Measurements from ENCODE around the gene SH3BP1. TPM values are rescaled to one million over a fixed set of nuclear protein-coding genes. Genes with fewer than 3 reads are reported as not detected.

The SH3BP1 gene
- polyA plus RNA-seq, 1 experiment: 5.8 TPM

DNA sequence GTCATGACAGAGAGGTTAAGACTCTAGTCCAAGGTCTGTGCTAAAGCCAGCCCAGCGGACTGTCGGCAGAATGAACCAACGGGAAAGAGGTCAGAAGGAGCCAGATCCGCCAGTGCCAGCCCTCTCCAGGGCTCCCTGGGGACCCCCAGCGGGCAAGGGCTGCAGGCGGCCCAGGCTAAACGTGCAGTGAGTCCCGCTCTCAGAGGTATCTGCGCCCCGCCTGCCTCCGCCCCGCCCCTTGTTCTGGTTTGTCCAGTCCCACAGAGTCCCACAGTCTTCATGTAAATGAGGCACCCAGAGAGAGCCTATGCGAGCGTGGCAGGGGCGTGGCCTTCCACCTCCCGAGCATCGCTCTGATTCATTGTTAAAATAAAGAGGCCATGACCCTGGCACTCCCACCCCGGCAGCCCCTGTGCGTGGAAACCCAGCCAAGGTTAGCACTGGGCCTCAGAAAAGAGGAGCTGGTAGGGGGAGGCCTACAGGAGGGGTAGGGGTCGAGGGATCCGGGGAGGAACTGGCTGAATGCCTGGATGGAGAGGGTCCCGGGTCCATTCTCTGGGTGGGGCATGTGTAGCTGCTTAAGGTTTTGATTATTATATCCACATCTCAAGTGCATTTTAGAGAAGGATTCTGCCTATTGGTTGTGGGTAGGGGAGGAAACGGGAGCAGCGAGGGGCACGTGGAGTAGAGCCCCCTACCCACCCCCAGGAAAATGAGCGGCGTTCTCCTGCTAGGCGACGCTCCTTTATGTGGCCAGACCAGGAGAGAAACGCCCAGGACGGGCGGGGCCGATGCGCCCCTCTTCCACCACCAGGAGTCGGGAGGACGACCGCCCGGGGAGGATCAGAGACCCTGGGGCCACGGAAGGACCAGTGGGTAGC lies 57.4 kb downstream of the SH3BP1 start, which contains the start of gene TRIOBP:
Gene TRIOBP (plus strand): TSS at position 392 of the 881 bp plus-strand sequence. CDS start 4,318 bp downstream, outside the sequence.
- ChIA-PET POLR2A (interaction anchor here (1.0 kb wide), 1 partner anchor 39 kb away, joined by 4 read pairs; the partner anchor contains the start of gene PDXP), CTCF (interaction anchor here (0.7 to 3.1 kb wide), 7 partner anchors 9 to 95 kb away, joined by 3 to 13 read pairs (median 5); partner anchors contain the start of gene NOL12)
- peak; percentile 71 for DNase-seq (ENCODE audit: low read depth)
- no peaks in the 10 kb centered on the region for H3K27me3 ChIP-seq (ENCODE audit: control insufficient read depth, insufficient read depth, low read length)
- peaks cover 9% of the 10 kb centered on the region for H3K36me3 ChIP-seq (ENCODE audit: control insufficient read depth, insufficient read depth, low read length)
- TF ChIP-seq, protein P1, sequence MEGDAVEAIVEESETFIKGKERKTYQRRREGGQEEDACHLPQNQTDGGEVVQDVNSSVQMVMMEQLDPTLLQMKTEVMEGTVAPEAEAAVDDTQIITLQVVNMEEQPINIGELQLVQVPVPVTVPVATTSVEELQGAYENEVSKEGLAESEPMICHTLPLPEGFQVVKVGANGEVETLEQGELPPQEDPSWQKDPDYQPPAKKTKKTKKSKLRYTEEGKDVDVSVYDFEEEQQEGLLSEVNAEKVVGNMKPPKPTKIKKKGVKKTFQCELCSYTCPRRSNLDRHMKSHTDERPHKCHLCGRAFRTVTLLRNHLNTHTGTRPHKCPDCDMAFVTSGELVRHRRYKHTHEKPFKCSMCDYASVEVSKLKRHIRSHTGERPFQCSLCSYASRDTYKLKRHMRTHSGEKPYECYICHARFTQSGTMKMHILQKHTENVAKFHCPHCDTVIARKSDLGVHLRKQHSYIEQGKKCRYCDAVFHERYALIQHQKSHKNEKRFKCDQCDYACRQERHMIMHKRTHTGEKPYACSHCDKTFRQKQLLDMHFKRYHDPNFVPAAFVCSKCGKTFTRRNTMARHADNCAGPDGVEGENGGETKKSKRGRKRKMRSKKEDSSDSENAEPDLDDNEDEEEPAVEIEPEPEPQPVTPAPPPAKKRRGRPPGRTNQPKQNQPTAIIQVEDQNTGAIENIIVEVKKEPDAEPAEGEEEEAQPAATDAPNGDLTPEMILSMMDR (IDR thresholded peaks at IDR 0.05; ENCODE audit: insufficient read depth, low read depth, low read length): peak; percentile 73
- H3K4me3 ChIP-seq (ENCODE audit: low read depth, low read length): peak within 1 kb of the TSS; percentile 13; the same call in 1 of the 2 replicates

DNA sequence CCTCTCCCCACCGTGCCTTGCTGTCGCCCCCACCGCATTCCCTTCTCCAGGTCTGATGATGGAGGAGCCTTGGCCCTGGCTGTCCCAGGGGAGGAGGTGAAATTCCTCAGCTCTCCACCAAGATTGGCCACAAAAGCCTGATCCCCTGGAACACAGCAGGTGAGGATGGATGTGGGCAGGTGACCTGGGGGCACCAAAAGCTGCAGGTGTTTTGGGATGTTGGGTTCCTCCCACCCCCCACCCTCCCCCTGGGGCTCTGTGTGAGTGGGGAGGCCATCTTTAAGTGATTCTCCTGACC lies 58.0 kb downstream of the SH3BP1 start:
- Histone ChIP-seq H3K27me3 (ENCODE audit: control insufficient read depth, insufficient read depth, low read length) (no peaks in the 10 kb centered on the region), H3K36me3 (ENCODE audit: control insufficient read depth, insufficient read depth, low read length) (peaks cover 7% of the 10 kb centered on the region), H3K4me3 (ENCODE audit: low read depth, low read length) (no peak overlapping the region)
- CTCF ChIA-PET: interaction anchor here (1.0 to 3.1 kb wide), 4 partner anchors 10 to 16 kb away, joined by 3 to 13 read pairs (median 4); partner anchors contain the start of gene NOL12
- TF ChIP-seq, protein P1 (IDR thresholded peaks at IDR 0.05; ENCODE audit: insufficient read depth, low read depth, low read length): no peak
- POLR2A ChIA-PET: no interaction called here
- no peak for DNase-seq (ENCODE audit: low read depth)

DNA sequence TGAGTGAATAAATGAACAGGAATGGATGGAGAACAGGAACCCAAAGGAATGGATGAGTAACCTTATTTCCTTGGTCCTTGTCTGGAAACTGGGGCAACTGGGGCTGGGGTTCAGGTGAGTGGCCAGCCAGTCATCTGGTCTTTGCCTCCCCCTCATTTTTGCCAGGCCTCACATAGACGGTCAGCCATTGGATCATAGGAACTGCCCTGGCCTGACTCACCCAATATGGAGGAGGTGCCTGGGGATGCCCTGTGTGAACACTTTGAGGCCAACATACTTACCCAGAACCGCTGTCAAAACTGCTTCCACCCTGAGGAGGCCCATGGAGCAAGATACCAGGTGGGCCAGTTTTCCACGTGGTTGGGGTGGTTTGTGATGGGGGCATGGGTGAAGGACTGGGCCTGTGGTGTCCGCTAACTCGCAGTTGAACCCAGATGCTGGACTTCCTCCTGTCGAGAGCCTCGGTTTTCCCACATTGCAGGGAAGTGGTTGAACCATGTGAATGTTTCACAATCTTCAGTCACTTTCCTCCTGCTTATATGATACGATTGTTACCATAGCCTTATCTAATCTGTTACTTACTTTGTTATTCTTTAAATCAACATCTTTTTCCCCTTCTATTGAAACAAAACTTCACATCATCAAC lies 61.8 kb downstream of the SH3BP1 start:
- no peak for DNase-seq (ENCODE audit: low read depth)
- Histone ChIP-seq H3K4me3 (ENCODE audit: low read depth, low read length) (no peak overlapping the region), H3K36me3 (ENCODE audit: control insufficient read depth, insufficient read depth, low read length) (no peaks in the 10 kb centered on the region), H3K27me3 (ENCODE audit: control insufficient read depth, insufficient read depth, low read length) (no peaks in the 10 kb centered on the region)
- TF ChIP-seq, protein P1 (IDR thresholded peaks at IDR 0.05; ENCODE audit: insufficient read depth, low read depth, low read length): no peak
- ChIA-PET CTCF (no interaction called here), POLR2A (no interaction called here)

DNA sequence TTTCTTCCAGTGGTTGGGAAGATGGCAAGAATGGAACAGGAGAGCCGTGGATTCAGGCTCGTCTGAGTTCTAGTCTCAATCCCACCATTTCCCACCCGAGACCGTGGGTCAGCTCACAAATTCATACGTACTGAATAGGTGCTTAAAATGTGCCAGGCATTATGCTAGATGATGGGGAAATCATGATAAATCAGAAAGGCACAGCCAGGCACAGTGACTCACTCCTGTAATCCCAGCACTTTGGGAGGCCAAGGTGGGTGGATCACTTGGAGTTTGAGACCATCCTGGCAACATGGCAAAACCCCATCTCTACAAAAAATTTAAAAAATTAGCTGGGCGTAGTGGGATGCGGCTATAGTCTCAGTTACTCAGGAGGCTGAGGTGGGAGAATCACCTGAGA lies 64.4 kb downstream of the SH3BP1 start:
- no peak overlapping the region for H3K4me3 ChIP-seq (ENCODE audit: low read depth, low read length)
- POLR2A ChIA-PET: no interaction called here

DNA sequence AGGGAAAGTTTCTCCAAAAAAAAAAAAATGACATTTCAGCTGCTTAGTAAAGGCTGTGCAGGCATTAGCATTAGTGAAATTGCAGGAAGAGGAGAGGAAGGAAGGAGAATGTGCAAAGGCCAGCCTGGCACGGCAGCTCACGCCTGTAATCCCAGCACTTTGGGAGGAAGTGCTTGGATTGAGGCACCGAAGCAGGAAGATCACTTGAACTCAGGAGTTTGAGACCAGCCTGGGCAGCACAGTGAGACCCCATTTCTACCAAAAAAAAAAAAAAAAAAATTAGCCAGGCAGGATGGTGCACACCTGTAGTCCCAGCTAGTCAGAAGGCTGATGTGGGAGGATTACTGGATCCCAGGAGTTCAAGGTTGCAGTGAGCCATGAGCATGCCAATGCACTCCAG lies 65.2 kb downstream of the SH3BP1 start:
- Histone ChIP-seq H3K36me3 (ENCODE audit: control insufficient read depth, insufficient read depth, low read length) (no peaks in the 10 kb centered on the region), H3K27me3 (ENCODE audit: control insufficient read depth, insufficient read depth, low read length) (no peaks in the 10 kb centered on the region), H3K4me3 (ENCODE audit: low read depth, low read length) (no peak overlapping the region)
- ChIA-PET POLR2A (no interaction called here), CTCF (no interaction called here)
- DNase-seq (ENCODE audit: low read depth): no peak
- TF ChIP-seq, protein P1 (IDR thresholded peaks at IDR 0.05; ENCODE audit: insufficient read depth, low read depth, low read length): no peak

More for the DNA sequence above, 64.4 kb downstream of the SH3BP1 start:
- no peaks in the 10 kb centered on the region for H3K36me3 ChIP-seq (ENCODE audit: control insufficient read depth, insufficient read depth, low read length)
- TF ChIP-seq, protein P1 (IDR thresholded peaks at IDR 0.05; ENCODE audit: insufficient read depth, low read depth, low read length): no peak
- DNase-seq (ENCODE audit: low read depth): no peak
- CTCF ChIA-PET: no interaction called here
- no peaks in the 10 kb centered on the region for H3K27me3 ChIP-seq (ENCODE audit: control insufficient read depth, insufficient read depth, low read length)
